Keratinocyte (primary cell): ENCODE data around the gene SSTR3.
A peak's percentile ranks its signal among the peaks of the same experiment; 100 is the strongest.

Experiments
- EZH2 ChIP-seq: IDR thresholded peaks from one replicate; pipeline ENCODE4 v1.6.1; 2012; ENCODE audit warnings: inconsistent platforms, mild to moderate bottlenecking, low read length, moderate library complexity
- TF ChIP-seq, protein P1 (sequence below), 3 experiments: IDR thresholded peaks in 1 of 3; conservative IDR thresholded peaks in 1 of 3; optimal IDR thresholded peaks in 1 of 3; 2 replicates in 2 of 3; 3 replicates in 1 of 3; pipeline versions ENCODE3 to v1.5.1; 2011; ENCODE audit warnings: low read length in 3 of 3, mild to moderate bottlenecking in 3 of 3, moderate library complexity in 2 of 3, control low read depth in 1 of 3, inconsistent platforms in 1 of 3; ENCODE audit not compliant: insufficient read depth in 2 of 3; ENCODE audit errors: extremely low read depth in 1 of 3

DNA sequence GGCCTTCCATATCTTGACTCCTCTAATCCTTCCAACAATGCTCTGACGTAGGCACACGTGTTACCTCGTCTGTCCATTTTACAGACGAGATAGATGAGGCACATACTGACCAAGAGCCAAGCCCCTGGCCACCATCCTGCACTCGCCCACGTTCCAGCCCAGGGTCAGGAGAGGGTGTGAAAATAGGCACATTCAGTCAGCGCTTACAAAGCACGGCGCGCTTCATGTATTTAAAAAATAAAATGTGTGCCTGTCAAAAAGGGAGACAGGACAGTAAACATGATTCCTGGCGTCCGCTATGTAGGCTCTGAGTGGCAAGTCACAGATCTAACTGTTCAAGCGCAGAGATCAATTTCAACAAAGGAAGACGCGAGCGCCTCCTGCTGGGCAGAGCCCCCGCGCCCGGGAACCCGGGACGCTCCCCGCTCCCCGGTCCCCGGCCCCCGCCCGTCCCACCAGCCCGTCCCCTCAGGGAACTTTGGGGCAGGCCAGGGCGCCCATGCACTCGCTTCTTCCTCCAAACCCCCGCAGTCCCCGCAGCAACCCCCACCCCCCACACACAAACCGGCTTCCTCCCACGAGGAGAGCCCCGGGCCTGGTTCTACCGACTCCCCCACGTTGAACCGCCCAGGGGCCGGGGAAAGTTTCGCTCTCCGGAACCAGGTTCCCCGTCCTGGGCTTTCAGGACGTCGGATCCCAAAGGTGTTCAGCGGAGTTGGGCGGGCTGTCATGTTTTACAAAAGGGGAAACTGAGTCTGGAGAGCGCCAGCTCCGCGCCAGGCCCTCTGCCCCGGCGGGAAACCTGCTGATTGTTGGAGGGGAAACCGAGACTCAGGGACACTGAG is 13.8 kb downstream of the SSTR3 start:
- TF ChIP-seq, protein P1, sequence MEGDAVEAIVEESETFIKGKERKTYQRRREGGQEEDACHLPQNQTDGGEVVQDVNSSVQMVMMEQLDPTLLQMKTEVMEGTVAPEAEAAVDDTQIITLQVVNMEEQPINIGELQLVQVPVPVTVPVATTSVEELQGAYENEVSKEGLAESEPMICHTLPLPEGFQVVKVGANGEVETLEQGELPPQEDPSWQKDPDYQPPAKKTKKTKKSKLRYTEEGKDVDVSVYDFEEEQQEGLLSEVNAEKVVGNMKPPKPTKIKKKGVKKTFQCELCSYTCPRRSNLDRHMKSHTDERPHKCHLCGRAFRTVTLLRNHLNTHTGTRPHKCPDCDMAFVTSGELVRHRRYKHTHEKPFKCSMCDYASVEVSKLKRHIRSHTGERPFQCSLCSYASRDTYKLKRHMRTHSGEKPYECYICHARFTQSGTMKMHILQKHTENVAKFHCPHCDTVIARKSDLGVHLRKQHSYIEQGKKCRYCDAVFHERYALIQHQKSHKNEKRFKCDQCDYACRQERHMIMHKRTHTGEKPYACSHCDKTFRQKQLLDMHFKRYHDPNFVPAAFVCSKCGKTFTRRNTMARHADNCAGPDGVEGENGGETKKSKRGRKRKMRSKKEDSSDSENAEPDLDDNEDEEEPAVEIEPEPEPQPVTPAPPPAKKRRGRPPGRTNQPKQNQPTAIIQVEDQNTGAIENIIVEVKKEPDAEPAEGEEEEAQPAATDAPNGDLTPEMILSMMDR (optimal IDR thresholded peaks at IDR 0.05 in 1 of 3, IDR thresholded peaks at IDR 0.05 in 1 of 3, conservative IDR thresholded peaks at IDR 0.05 in 1 of 3; ENCODE audit: extremely low read depth in 1 of 3, insufficient read depth in 2 of 3, low read length in 3 of 3): peak; percentile 50 to 87 (median 79)
- no peak for TF ChIP-seq EZH2
